Erythroblast (primary cell): ENCODE data around the gene EYA4.

Experiments
- GATA1 ChIP-seq: IDR thresholded peaks from 2 replicates; pipeline ENCODE4 v1.6.1; 2011; ENCODE audit warnings: low read depth, mild to moderate bottlenecking, control low read depth, low read length, moderate library complexity
- POLR2A ChIP-seq: IDR thresholded peaks from 2 replicates; pipeline ENCODE4 v1.6.1; 2011; ENCODE audit warnings: mild to moderate bottlenecking, low read length

DNA sequence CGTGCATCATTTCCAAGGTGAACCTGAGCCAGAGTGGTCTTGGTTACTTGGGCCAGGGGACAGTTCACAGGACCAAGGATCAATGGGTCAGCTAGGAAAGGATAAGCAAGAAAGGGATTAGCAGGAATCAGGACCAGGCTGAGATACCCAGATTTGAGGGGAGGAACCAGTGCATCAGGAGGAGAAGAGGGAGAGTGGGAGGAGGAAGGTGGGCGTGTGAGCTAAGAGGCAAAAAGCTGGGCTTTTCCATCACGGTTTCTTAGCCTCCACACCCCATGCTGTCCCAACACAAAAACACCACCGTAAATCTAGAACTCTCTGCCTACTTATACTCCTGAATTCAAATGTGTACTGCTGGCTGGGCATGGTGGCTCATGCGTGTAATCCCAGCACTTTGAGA is 27.5 kb downstream of the EYA4 start:
- TF ChIP-seq POLR2A (no peak), GATA1 (no peak)
